Measurements from ENCODE around the gene IFI27L2.

The IFI27L2 gene

GRCh38 chr14:94136575-94137331 lies 7.3 kb upstream of the IFI27L2 start:
- peak; percentile 96 for TF ChIP-seq CTCF (IDR thresholded peaks at IDR 0.05)

- TF ChIP-seq CTCF (IDR thresholded peaks at IDR 0.05): no peak
These were observed 6.1 kb upstream of the IFI27L2 start for GRCh38 chr14:94135476-94135875.

- TF ChIP-seq CTCF (IDR thresholded peaks at IDR 0.05): peak; percentile 82
These were observed 3.0 kb upstream of the IFI27L2 start for GRCh38 chr14:94132285-94132887.

- TF ChIP-seq CTCF (IDR thresholded peaks at IDR 0.05): no peak
These were observed 482 bp upstream of the IFI27L2 start for GRCh38 chr14:94129758-94130414.

- TF ChIP-seq CTCF (IDR thresholded peaks at IDR 0.05): no peak
These were observed 1.1 kb downstream of the IFI27L2 start for GRCh38 chr14:94128216-94128839.

GRCh38 chr14:94127330-94127729 lies 2.1 kb downstream of the IFI27L2 start:
- no peak for TF ChIP-seq CTCF (IDR thresholded peaks at IDR 0.05)

GRCh38 chr14:94126800-94127199 lies 2.6 kb downstream of the IFI27L2 start:
- no peak for TF ChIP-seq CTCF (IDR thresholded peaks at IDR 0.05)

Measured in LNCAP (cell line).